RWPE2 (cell line): ENCODE data around the gene TULP4.
A peak's percentile ranks its signal among the peaks of the same experiment; 100 is the strongest.
"Not testable (repeated sequence)": the region's sequence is repeated elsewhere in the genome, so short reads cannot be mapped to it uniquely, and the experiment has no call there.

Experiments used
- ATAC-seq: fragments of 200-7000 bp; cut with Tn5 transposase; 3 replicates; pipeline ENCODE4 v1.9.1; 2021; ENCODE audit warnings: low read depth
- DNase-seq: peaks from one replicate; pipeline ENCODE4 v3.0.0-alpha.2; 2020; ENCODE audit warnings: low spot score
- H3K27ac ChIP-seq: fragments of 450-650 bp; 2 replicates; pipeline ENCODE4 v1.5.1; 2017; ENCODE audit warnings: mild to moderate bottlenecking; ENCODE audit not compliant: poor library complexity, severe bottlenecking
- H3K27me3 ChIP-seq: fragments of 250-450 bp; sonication (Bioruptor Pico); 2 replicates; pipeline ENCODE4 v1.5.1; 2021; ENCODE audit warnings: mild to moderate bottlenecking, moderate library complexity; ENCODE audit not compliant: insufficient read depth, poor library complexity, severe bottlenecking
- H3K36me3 ChIP-seq: fragments of 250-450 bp; sonication (Bioruptor Pico); 2 replicates; pipeline ENCODE4 v1.5.1; 2020; ENCODE audit warnings: low read depth, mild to moderate bottlenecking, moderate library complexity
- H3K4me1 ChIP-seq: fragments of 250-450 bp; sonication (Bioruptor Pico); 2 replicates; pipeline ENCODE4 v1.5.1; 2021; ENCODE audit warnings: mild to moderate bottlenecking, moderate library complexity; ENCODE audit not compliant: insufficient read depth, poor library complexity, severe bottlenecking
- H3K4me3 ChIP-seq: fragments of 250-450 bp; sonication (Bioruptor Pico); 2 replicates; pipeline ENCODE4 v1.5.1; 2021; ENCODE audit warnings: mild to moderate bottlenecking, moderate library complexity; ENCODE audit not compliant: severe bottlenecking
- H3K9me3 ChIP-seq: fragments of 250-450 bp; sonication (Bioruptor Pico); 2 replicates; pipeline ENCODE4 v1.5.1; 2021; ENCODE audit warnings: mild to moderate bottlenecking, moderate library complexity; ENCODE audit not compliant: severe bottlenecking
- TF ChIP-seq, protein P1 (sequence below): fragments of 450-650 bp; IDR thresholded peaks from one replicate; pipeline ENCODE4 v1.5.1; 2017; ENCODE audit warnings: mild to moderate bottlenecking, moderate library complexity; ENCODE audit not compliant: poor library complexity, severe bottlenecking

Gene TULP4

GRCh38 chr6:158517581-158517980 lies 205.3 kb downstream of the TULP4 start:
- H3K27ac ChIP-seq = peak overlapping the region; percentile 59
- H3K9me3 ChIP-seq = no peaks in the 10 kb centered on the region

DNA sequence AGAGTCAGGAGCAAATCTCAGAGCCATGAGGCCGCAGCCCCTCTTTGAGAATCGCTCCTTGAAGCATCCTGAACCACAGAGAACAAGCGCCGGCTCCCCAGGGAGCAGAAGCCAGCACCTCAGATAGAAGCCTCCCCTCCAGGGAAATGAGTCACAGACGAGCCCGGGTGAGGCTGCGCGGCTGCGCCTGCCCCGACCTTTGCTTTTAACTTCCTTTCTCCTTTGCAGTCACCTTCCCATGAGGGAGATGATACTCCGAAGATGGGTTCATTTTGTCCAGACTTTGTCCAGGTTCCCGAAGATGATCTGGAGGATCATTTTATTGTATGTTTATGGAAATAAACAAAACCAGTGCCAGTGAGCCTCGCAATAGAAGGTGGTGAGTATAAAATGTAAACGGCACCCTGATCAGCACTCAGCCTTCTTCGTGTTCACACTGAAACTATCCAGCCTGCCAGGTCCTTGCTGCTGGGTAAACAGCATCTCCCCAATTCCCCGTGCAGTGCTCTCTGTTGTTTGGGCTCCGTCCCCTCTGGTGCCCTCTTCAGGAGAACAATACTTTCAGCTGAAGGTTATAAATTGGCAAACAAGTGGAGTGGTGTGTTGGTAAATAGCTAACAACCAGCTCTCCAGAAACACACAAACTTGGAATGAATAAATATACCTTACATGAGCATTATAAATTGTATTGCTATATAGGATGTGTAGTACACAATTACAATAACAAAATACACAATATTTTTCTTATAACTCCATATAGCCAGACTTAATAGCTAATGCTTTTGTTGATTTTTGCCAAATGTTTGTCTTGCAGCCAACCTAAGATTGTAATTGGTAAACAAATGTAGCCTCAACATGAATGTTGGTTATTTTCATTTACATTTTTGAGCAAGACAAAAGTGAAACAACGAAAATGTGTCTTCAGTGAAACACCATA lies 206.2 kb downstream of the TULP4 start:
- Histone ChIP-seq H3K27ac (peak overlapping the region; percentile 59), H3K4me3 (peak overlapping the region; percentile 23), H3K27me3 (no peaks in the 10 kb centered on the region), H3K4me1 (peaks cover 11% of the 10 kb centered on the region), H3K9me3 (no peaks in the 10 kb centered on the region), H3K36me3 (no peaks in the 10 kb centered on the region)
- ATAC-seq (peak; percentile 96), DNase-seq (no peak)
- TF ChIP-seq, protein P1, sequence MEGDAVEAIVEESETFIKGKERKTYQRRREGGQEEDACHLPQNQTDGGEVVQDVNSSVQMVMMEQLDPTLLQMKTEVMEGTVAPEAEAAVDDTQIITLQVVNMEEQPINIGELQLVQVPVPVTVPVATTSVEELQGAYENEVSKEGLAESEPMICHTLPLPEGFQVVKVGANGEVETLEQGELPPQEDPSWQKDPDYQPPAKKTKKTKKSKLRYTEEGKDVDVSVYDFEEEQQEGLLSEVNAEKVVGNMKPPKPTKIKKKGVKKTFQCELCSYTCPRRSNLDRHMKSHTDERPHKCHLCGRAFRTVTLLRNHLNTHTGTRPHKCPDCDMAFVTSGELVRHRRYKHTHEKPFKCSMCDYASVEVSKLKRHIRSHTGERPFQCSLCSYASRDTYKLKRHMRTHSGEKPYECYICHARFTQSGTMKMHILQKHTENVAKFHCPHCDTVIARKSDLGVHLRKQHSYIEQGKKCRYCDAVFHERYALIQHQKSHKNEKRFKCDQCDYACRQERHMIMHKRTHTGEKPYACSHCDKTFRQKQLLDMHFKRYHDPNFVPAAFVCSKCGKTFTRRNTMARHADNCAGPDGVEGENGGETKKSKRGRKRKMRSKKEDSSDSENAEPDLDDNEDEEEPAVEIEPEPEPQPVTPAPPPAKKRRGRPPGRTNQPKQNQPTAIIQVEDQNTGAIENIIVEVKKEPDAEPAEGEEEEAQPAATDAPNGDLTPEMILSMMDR = peak; percentile 85

More at GRCh38 chr6:158517581-158517980, 205.3 kb downstream of the TULP4 start:
- no peak for DNase-seq
- TF ChIP-seq, protein P1 = no peak
- ATAC-seq = no peak
- peaks cover 11% of the 10 kb centered on the region for H3K4me1 ChIP-seq
- no peaks in the 10 kb centered on the region for H3K27me3 ChIP-seq
- no peaks in the 10 kb centered on the region for H3K36me3 ChIP-seq
- no peak overlapping the region for H3K4me3 ChIP-seq

GRCh38 chr6:158519300-158519699 lies 207.0 kb downstream of the TULP4 start:
- Histone ChIP-seq H3K9me3 (no peaks in the 10 kb centered on the region), H3K4me1 (peaks cover 11% of the 10 kb centered on the region), H3K4me3 (no peak overlapping the region), H3K27ac (no peak overlapping the region), H3K27me3 (no peaks in the 10 kb centered on the region), H3K36me3 (no peaks in the 10 kb centered on the region)
- no peak for ATAC-seq
- TF ChIP-seq, protein P1 = no peak
- DNase-seq = no peak

GRCh38 chr6:158519761-158520160 lies 207.5 kb downstream of the TULP4 start:
- Histone ChIP-seq H3K4me1 (peaks cover 11% of the 10 kb centered on the region), H3K36me3 (no peaks in the 10 kb centered on the region), H3K27me3 (no peaks in the 10 kb centered on the region), H3K4me3 (no peak overlapping the region), H3K27ac (no peak overlapping the region), H3K9me3 (no peaks in the 10 kb centered on the region)
- no peak for ATAC-seq
- TF ChIP-seq, protein P1 = no peak
- DNase-seq = no peak

DNA sequence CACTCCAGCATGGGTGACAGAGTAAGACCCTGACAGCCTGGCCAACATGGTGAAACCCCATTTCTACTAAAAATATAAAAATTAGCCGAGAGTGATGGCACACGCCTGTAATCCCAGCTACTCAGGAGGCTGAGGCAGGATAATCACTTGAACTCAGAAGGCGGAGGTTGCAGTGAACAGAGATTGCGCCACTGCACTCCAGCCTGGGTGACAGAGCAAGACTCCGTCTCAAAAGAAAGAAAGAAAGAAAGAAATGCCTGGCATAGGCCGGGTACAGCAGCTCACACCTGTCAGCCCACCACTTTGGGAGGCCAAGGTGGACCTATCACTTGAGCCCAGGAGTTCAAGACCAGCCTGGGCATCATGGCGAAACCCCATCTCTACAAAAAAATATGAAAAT lies 208.7 kb downstream of the TULP4 start:
- ATAC-seq, H3K9me3 ChIP-seq, H3K27me3 ChIP-seq, DNase-seq, H3K4me3 ChIP-seq, H3K27ac ChIP-seq, H3K36me3 ChIP-seq: not testable (repeated sequence)
- H3K4me1 ChIP-seq = peaks cover 11% of the 10 kb centered on the region
